Bronchial epithelial cell (primary cell): ENCODE measurements around the gene ROR2. TPM values are rescaled to one million over a fixed set of nuclear protein-coding genes. Genes with fewer than 3 reads are reported as not detected.

Experiments
- DNase-seq: peaks from one replicate; pipeline ENCODE4 v3.0.0-alpha.2; 2010; ENCODE audit warnings: low read depth
- FAIRE-seq: peaks from 2 replicates; lab custom pipeline; 2011; peaks lifted over from hg19 to GRCh38; lab: Jason Lieb, UNC
- H3K27me3 ChIP-seq: 2 replicates; pipeline ENCODE4 v1.5.1; 2011; ENCODE audit warnings: low read length; ENCODE audit not compliant: control insufficient read depth, insufficient read depth
- H3K36me3 ChIP-seq: 2 replicates; pipeline ENCODE4 v1.5.1; 2011; ENCODE audit warnings: low read length; ENCODE audit not compliant: control insufficient read depth, insufficient read depth
- H3K4me3 ChIP-seq: 2 replicates; pipeline ENCODE4 v1.5.1; 2011; ENCODE audit warnings: mild to moderate bottlenecking, low read depth, low read length, control low read depth
- total RNA-seq: library from RNA; depleted of rRNA; stranded (reverse); fragments of >200 nt; gene quantifications from 2 replicates; pipeline ENCODE4 v1.2.1, GENCODE V29; 2014
- TF ChIP-seq, protein P1 (sequence below): IDR thresholded peaks from 2 replicates; pipeline ENCODE4 v1.5.1; 2011; ENCODE audit warnings: mild to moderate bottlenecking, moderate library complexity, low read length, control low read depth, inconsistent platforms; ENCODE audit not compliant: insufficient read depth, severe bottlenecking

ROR2 gene
- total RNA-seq, 1 donor from 2014 or later: 0.26 TPM

GRCh38 chr9:91578911-91579310 is 371.1 kb downstream of the ROR2 start:
- no peaks in the 10 kb centered on the region for H3K36me3 ChIP-seq
- no peaks in the 10 kb centered on the region for H3K27me3 ChIP-seq
- DNase-seq: no peak
- TF ChIP-seq, protein P1, sequence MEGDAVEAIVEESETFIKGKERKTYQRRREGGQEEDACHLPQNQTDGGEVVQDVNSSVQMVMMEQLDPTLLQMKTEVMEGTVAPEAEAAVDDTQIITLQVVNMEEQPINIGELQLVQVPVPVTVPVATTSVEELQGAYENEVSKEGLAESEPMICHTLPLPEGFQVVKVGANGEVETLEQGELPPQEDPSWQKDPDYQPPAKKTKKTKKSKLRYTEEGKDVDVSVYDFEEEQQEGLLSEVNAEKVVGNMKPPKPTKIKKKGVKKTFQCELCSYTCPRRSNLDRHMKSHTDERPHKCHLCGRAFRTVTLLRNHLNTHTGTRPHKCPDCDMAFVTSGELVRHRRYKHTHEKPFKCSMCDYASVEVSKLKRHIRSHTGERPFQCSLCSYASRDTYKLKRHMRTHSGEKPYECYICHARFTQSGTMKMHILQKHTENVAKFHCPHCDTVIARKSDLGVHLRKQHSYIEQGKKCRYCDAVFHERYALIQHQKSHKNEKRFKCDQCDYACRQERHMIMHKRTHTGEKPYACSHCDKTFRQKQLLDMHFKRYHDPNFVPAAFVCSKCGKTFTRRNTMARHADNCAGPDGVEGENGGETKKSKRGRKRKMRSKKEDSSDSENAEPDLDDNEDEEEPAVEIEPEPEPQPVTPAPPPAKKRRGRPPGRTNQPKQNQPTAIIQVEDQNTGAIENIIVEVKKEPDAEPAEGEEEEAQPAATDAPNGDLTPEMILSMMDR: no peak
- H3K4me3 ChIP-seq: no peak overlapping the region
- no peak for FAIRE-seq

DNA sequence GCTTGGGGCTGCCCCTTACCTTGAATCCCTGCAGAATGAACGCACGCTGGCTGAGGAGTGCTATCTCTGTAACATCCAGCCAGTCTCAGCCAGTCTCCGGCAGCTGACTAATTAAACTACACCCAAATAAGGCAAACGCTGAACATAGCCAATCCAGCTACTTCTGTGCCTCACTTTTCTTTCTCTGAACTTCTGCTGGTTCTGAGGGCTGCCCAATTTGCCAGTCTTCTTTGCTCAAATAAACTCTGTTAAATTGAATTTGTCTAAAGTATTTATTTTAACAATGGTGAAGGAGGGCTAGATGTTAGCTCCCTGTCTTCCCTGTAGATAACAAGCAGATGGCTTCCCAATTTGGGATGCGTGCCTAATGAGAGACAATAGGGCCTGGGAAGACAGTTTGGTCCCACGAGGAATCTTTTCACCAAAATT is 372.4 kb downstream of the ROR2 start:
- TF ChIP-seq, protein P1: no peak
- Histone ChIP-seq H3K27me3 (no peaks in the 10 kb centered on the region), H3K36me3 (no peaks in the 10 kb centered on the region), H3K4me3 (no peak overlapping the region)
- FAIRE-seq (no peak), DNase-seq (no peak)

DNA sequence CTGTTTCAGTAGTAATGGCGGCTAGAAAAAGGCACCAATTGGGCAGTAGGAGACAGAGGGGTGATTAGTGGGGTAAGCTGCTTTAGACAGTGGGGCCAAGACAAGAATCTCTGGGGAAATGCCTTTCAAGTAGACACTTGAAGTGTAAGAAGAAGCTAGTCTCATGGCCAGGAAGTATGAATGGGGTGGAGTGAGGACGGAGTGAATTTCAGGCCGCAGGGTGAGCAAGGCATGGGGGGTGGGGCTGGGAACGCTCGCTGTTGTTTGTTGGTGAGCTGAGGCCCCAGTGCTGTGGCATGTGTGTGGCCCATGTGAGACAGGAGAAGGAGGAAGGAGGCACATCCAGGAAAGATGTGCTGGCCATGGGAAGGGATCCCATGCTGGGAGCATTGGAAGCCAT is 377.2 kb downstream of the ROR2 start:
- Histone ChIP-seq H3K36me3 (no peaks in the 10 kb centered on the region), H3K4me3 (no peak overlapping the region), H3K27me3 (no peaks in the 10 kb centered on the region)
- TF ChIP-seq, protein P1: no peak
- peak; percentile 18 for FAIRE-seq
- DNase-seq: no peak

GRCh38 chr9:91572044-91572443 is 378.0 kb downstream of the ROR2 start:
- no peak overlapping the region for H3K4me3 ChIP-seq
- FAIRE-seq (no peak), DNase-seq (peak; percentile 89)
- TF ChIP-seq, protein P1: no peak
- no peaks in the 10 kb centered on the region for H3K36me3 ChIP-seq
- no peaks in the 10 kb centered on the region for H3K27me3 ChIP-seq

DNA sequence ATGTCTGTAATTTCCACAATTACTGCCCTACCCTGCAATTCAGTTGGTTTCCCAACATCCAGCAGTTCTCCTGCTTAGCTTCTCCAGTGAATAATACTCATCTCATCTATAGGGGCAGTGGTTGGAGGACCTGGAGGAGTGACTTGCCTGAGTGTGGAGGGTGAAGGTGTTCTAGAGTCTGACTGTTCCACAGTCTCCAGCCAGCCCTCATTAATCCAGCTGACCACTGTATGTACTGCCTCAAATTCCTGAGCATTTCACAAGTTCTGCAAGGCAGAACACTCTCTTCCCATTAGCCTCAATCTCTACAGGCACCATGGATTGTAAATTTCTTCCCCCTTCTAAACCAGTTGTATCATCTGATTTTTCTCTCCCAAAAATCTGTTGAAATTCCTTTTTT is 379.0 kb downstream of the ROR2 start:
- H3K4me3 ChIP-seq: no peak overlapping the region
- TF ChIP-seq, protein P1: no peak
- DNase-seq (no peak), FAIRE-seq (no peak)
- H3K36me3 ChIP-seq: no peaks in the 10 kb centered on the region
- H3K27me3 ChIP-seq: no peaks in the 10 kb centered on the region

DNA sequence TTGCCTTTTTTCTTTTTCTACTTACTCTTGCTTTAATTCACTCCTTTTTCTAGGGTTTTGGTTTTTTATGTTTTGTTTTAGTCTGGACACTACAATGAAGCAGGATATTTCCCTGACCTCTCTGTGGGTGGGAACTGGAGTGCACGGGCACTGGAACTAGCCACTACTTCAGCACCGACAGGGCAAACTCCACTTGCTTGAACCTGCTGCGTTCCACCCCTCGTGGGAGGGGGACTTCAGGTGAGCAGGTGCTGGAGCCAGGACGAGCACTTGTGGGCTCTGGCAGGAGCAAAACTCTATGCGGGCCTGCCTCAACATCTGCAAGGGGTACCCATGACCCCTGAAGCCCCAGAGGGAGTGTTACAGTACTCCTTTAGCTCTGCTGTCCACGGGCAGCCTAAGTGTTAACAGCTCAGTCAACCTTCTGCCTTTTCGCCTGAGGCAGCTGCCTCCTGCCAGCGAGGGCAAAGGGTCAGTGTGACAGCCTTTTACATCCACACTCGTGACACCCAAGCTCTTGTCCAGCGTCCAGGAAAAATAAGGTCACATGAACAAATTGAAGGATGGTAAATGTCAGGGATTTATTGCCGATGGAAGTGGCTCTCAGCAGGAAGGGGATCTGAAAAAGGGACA is 382.3 kb downstream of the ROR2 start:
- no peaks in the 10 kb centered on the region for H3K36me3 ChIP-seq
- no peak for FAIRE-seq

More for the DNA sequence above, 382.3 kb downstream of the ROR2 start:
- DNase-seq: no peak
- TF ChIP-seq, protein P1: no peak
- H3K27me3 ChIP-seq: no peaks in the 10 kb centered on the region
- no peak overlapping the region for H3K4me3 ChIP-seq
